T-helper 1 cell treated with Interleukin-12 subunit alpha and Interleukin-12 subunit beta and Interleukin-4 antibody, amounts not matched to agents 30 ng/mL and 1 ng/mL, for 36 hours (primary cell): ENCODE results near the gene KANK3. TPM values are rescaled to one million over a fixed set of nuclear protein-coding genes. Genes with fewer than 3 reads are reported as not detected.

Source experiments
- intact Hi-C: fragments of 100-400 bp; cut with micrococcal nuclease; formaldehyde crosslinking; loops from one replicate; pipeline ENCODE4 v1.15.1; 2024
- total RNA-seq: library from RNA; stranded (reverse); gene quantifications from 2 replicates; pipeline ENCODE4 v1.2.3, GENCODE V29; 2022

KANK3 gene
- total RNA-seq, 1 donor from 2014 or later, result 1.5 TPM

DNA sequence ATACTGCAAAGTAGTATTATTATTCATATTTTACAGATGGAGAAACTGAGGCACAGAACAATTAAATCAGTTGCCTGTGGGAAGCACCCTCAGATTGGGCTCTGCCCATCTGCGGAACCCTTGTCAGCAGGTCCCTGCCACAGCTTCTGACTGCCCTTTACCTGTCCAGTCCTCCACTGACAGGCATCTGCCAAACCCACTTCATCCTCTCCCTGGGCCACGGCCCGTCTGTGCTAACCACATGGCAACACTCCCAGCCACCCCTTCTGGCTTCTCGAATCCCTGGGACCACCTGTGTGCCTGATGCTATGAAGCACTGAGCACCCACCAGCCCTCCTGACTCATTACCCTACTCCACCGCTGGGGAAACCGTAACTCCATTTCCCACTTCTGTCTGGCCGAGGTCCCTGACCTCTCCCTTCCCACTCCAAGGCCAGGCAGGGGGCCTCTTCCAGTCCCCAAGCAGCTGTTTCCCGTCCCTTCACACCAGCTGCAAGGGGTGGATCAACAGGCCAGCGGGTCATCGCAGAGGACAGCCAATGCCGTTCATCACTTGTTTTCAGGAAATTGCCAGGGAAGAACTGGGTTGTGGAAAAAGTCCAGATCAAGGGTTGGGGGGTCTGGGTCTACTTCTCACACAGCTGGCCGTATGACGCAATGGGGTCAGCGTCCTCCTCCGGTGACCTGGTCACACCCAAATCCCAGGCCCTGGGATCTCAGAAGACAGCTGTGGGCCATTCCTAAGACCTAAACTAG lies 2.5 kb downstream of the KANK3 start:
- intact Hi-C loops, result no loop called here

DNA sequence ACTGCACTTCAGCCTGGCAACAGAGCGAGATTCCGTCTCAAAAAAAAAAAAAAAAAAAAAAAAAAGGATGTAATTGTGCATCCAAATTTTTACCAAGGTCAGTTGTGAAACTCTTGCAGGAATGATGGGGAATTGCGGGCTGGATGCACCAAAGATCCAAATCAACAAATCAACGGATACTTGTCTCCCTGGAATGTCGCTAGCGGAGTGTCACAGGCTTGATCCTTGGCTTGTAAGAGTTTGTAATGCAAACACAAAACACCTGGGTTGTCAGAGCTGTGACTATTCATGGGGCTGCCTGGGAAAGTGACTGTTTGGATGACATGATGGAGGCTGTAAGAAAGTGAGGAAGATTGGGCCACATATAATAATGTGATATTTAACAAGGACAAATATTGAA lies 4.2 kb downstream of the KANK3 start:
- intact Hi-C loops, result no loop called here

DNA sequence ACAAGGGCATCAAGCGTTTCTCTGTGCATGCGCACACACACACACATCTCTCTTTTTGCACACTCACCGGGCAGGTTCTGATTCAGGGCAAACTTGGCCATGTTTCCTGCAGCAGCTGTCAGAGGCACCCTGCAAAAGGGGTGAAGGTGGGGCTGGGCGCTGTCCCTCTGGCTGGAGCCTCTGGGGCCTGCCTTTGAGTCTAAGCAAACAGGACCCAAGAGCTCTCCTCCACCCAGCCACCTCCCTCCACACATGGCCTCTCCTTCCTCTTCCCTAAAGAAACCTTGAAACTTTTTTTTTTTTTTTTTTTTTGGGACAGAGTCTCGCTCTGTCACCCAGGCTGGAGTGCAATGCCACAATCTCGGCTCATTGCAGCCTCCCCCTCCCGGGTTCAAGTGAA lies 5.3 kb downstream of the KANK3 start:
- intact Hi-C loops, result no loop called here

DNA sequence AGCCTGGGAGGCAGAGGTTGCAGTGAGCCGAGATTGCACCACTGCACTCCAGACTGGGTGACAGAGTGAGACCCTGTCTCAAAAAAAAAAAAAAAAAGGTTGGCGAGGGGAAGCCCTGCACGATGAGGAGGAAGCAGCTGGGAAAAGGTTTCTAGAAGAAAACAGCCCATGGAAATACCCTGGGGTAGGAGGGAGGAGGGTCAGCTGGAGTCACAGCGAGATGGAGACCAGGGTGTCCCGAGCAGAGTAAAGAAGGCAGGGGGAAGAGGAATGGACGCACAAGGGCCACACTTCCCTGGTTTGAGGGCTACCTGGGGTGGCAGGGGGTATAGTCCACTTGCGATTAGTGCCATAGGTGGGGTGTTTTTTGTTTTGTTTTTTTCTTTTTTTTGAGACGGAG lies 6.4 kb downstream of the KANK3 start:
- intact Hi-C loops, result no loop called here

DNA sequence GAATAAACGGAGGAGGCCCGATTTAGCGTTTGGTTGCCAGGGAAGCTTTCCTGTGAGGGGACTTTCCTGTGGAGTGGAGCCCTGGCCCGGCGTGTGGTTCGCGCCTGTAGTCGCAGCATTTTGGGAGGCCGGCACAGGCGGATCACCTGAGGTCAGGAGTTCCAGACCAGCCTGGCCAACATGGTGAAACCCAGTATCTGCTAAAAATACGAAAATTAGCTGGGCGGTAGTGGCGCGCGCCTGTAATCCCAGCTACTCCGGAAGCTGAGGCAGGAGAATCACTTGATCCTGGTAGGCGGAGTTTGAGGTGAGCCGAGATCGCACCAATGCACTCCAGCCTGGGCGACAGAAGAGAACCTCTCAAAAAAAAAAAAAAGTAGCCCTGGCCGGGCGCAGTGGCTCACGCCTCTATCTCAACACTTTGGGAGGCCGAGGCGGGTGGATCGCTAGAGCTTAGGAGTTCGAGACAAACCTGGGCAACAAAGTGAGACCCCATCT lies 6.9 kb downstream of the KANK3 start:
- intact Hi-C loops, result no loop called here

DNA sequence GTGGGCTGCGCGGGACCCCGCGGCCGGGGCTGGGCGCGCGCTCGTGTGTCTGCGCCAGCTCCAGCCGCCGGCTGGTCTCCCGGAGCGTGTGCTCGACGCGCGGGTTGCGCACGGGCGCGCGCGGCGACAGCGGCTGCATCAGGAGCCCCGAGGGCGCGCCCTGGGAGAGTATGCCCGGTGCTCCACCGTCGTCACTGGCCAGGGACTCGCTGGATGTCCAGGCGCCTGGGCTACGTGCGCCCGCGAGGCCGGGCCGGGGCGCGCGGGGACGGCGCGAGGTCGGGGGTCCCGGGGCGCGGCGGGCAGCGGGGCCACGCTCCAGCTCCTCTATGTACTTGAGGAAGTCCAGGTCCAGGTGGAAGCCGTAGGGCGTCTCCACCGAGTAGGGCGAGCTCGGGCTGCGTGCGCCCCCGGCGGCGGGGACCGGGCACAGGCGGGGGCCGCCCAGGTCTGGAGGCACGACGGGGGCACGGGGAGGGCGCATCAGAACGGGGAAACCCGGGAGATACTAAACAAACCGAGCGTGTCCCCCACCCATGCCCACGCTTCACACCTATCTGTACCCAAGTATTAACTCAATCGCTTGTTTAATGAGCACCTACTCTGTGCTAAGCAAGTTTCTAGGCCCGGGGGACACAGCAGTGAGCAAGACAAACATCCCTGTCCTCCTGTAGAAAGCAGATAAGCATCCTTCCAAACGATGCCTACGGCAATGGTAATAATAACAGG lies 7.6 kb downstream of the KANK3 start:
- intact Hi-C loops, result no loop called here

DNA sequence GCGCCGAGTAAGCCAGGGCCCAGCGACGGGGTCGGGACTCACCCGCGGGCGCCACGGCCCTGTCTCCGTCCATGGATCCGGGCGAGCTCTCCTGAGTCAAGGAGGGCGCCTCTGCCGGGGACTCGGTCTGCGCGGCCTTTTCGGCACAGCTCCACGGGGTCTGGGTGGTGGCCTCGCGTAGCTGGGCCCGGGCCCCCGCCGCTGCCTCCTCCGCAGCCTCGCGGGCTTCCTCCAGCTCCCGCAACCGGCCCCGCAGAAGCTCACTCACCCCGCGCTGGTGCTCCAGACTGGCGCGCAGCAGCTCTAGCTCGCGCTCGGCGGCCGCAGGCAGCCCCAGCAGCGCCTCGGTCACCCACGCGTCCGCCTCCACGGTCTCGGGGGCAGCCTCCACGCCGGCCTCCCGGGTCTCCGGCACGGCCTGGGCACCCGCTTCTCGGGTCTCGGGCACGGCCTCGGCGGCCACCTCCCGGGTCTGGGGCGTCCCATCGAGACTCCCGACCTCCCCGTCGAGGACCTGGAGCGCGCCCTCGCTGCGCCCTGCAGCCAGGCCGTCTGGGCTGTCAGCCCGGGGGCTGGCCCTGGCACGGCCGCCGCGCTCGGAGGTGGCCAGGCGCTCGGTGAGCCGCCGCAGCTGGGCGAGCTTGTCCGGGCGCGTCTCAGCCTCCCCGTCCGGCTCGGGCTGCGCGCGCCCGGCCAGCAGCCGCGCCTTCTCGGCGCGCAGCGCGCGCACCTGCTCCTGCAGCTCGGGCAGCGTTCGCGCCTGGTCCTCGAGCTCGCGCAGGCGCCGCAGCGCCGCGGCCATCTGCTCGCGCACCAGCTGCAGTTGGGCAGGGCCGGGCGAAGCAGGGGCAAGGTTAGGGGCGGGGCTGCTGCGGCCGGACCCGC lies 8.4 kb downstream of the KANK3 start:
- intact Hi-C loops, result no loop called here

DNA sequence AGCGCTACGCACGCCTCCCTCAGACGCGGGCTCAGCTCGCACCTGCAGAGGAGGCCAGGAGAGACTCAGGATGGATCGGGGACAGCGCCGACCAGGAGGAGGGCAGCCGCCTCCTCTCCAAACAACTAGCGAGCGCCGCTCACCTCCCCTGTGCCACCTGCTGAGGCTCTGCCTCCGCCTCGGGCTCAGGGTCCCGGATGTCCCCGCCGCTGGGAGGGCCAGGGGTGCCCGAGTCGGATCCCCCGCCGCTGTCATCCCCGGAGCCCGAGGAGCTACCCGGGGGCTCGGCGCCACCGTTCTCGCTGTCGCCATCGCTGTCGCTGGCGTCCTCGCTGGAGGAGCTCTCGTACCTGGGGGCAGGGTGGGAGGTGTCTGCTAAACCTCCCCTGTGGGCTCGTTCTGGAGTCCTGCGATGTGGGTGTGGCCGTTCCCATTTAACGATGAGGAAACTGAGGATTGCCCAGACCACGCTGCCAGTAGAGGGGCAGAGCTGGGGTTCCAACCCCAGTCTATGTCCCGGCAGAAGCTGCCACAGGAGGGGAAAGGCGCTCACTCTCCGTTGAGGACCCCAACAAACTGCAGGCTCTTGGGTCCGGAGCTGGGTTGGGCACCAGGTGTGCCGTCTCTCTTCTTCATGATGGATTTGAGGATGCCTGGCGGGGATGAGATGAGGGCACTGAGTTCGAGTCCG lies 9.2 kb downstream of the KANK3 start:
- intact Hi-C loops, result no loop called here

DNA sequence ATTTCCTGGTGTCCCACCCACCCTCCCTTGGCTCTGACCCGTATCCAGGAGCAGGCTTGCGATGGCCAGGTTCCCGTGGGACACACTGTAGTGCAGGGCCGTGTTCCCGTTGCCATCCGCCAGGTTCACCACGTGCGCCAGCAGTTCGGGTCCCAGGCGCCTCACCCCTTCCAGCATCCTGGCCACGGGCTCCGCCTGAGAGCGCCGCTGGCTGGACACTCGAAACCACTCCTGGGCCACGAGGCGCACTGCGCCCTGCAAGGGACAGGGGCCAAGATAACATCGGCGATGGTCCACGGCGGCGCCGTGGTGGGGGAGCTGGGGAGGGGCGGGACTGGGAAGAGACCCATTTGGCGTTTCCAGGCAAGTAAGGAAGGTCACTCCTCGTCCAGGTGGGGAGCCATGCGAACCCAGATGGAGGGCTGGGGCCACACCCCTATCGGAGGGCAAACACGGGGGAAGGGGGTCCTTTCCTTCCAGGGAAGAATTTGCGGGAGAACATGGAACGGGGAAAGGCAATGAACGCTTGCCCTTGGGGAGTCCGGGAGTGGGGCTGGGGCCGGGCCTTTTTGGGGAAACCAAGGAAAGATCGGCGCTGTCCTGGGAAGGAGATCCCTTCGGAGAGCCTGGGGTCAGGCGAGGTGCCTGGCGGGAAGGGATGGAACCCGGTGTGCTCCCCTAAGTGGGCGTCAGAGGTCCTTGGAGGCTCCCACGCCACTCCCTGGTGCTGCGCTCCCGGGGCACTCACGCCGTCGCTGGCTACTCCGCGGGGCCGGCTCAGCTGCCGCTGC lies 9.9 kb downstream of the KANK3 start:
- intact Hi-C loops, result no loop called here

DNA sequence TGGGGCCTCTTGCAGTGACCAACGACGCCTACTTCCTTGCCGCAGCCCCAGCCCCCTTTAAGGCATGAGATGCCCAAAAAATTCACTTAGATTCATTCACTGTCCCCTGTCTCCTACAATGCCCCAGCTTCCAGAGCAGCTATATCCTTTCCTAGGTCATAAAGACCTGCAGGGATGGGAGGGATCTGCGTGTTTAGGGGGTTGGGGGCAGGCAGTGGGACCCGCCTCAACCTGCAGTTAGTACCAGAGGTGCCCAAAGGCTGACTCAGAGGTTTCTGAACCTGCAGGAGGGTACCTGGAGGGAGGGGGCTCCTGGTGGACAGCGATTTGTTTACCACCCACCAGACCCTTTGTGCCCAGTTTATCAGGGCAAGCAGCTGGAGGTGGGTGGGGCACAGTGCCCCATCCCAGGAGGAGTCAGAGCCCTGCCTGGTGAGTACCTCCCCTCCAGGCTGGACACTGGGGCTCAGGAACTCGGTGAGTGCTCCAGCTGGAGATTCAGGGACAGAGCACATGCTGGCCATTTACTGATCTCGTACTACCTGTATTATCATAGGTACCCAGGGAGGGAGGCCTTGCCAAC lies 11.7 kb downstream of the KANK3 start:
- intact Hi-C loops, result no loop called here

DNA sequence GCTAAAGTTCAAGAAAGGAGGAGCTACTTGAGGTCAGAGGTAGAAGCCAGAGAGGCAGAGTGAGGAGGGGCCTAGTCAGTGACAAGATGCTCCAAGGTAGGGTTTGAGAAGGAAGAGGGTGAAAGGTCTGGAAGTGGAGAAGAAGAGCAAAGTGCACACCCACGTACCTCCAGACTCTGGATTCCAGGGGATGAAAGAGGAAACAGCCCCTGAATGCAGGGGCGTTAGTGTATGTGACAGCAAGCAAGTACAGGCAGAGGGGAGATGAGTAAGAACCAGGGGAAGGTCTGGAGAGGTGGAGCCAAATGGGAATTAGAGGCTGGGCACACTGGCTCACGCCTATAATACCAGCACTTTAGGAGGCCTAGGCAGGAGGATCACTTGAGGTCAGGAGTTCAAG lies 13.1 kb downstream of the KANK3 start:
- intact Hi-C loops, result loop anchor here (10.0 kb wide), 1 partner anchor 405 kb away; the partner anchor contains the start of genes CTXN1 and SNAPC2

DNA sequence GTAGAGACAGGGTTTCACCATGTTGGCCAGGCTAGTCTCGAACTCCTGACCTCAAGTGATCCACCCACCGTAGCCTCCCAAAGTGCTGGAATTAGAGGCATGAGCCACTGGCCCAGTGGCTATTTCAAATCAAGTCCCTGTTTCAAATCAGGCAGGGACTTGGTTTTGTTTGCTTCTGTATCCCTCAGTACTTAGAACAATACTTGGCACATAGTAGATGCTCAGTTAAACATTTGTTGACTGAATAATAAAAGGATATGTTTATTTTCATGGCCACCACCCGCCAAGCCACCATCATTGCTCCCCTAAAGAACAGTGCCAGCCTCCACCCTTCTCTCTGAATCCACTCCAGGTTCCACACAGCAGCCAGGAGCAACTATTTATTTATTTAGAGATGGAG lies 17.6 kb downstream of the KANK3 start:
- intact Hi-C loops, result loop anchor here (10.0 kb wide), 1 partner anchor 401 kb away; the partner anchor contains the start of genes CTXN1 and SNAPC2

DNA sequence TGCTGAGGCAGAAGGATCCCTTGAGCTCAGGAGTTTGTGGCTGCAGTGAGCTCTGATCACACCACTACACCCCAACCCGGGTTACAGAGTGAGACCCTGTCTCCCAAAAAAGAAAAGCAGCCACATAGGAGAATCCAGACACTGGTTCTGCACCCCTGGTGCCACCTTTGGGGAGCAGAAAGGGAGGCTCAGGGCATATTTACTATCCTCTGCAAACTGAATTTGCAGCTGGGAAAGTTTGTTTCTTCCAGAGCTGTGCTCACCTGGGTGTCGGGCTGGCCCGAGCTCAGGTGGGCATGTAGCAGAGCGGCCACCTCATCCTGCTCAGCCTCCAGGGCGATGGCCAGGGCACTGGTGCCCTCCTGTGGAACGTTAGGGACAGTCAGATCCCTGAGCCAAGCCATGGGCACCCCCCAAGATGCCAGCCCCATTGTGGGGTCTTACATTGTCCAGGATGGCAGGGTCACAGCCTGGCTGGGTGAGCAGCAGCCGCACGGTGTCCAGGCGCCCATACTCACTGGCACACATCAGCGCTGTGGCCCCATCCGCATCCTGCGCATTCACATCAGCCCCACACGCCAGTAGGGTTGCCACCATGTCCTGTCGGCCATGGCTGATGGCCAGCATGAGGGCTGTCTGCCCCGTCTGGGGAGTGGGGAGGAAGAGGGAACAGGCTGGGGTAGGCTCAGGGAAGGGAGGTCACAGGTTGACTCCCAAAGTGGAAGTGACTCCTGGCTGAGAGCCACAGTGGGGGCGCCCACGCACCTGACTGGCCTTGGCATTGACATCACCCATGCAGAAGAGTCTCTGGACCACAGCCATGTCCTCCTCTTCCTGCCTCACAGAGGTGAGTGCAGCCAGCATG lies 18.6 kb downstream of the KANK3 start:
- intact Hi-C loops, result loop anchor here (5.0 to 10.0 kb wide), 2 partner anchors 57 to 400 kb away; partner anchors contain the start of genes CTXN1 and SNAPC2

DNA sequence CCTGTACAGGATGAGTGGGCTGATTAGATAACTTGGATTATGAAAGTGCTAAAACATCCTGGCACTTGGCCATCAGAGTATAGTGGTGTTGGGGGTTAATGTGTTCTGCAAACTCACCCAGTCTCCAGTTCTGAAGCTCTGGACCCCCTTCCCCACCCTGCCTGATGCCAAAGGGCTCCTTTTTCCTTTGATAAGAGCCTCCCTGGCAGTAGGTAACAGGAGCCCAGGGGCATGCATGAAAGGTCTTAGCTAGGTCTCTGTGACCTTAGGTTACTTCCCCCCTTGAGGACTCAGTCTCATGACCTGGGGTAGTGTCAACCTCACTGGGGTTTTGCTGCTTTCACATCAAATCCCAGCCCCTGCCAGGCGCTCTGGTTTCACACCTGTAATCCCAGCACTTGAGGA lies 19.3 kb downstream of the KANK3 start:
- intact Hi-C loops, result loop anchor here (5.0 to 10.0 kb wide), 2 partner anchors 56 to 399 kb away; partner anchors contain the start of genes CTXN1 and SNAPC2

DNA sequence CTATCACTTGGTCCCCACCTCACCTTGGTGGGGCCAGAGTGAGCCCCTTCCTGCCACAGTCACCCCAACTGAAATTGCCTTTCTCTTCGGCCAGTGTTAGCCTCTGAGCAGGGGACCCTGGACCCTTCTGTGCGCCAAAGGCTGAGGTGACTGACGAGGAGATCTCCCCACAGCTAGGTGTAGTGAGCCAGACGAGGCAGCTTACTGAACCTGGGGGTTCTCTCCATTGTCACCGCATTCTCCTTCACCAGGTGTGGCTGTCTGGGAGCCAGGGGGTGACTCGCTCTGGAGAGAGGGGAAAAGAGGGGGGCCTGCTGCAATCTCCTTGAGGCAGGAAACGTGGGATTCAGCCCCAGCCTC lies 20.4 kb downstream of the KANK3 start:
- intact Hi-C loops, result loop anchor here (5.0 to 10.0 kb wide), 2 partner anchors 55 to 398 kb away; partner anchors contain the start of genes CTXN1 and SNAPC2

DNA sequence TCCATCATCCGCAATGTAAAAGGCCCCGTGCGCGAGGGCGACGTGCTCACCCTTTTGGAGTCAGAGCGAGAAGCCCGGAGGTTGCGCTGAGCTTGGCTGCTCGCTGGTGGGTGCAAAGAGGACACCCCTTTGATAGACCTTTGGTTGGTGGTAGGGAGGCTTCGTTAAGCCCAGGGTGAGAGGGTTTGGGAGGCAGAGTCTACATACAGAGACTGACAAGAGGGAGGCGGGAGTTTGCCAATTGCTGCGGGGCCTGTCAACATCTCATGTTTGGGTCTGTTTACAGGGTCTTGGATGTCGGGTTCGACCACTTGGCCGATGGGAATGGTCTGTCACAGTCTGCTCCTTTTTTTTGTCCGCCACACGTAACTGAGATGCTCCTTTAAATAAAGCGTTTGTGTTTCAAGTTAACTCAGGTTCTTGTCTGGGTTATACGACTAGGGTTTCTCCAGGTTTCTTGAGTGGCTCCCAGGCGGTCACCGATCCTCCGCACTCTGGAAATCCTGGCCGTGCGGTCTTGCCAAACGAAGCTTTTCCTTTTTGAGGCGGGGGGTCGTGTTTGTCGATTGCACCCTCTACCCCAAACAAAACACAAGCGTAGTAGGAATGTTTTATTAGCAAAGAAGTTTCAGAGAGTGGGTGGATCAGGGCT lies 20.9 kb downstream of the KANK3 start:
- intact Hi-C loops, result loop anchor here (1.0 to 10.0 kb wide), 7 partner anchors 14 to 397 kb away; partner anchors contain the start of genes CD320, CTXN1, HNRNPM and MARCHF2

DNA sequence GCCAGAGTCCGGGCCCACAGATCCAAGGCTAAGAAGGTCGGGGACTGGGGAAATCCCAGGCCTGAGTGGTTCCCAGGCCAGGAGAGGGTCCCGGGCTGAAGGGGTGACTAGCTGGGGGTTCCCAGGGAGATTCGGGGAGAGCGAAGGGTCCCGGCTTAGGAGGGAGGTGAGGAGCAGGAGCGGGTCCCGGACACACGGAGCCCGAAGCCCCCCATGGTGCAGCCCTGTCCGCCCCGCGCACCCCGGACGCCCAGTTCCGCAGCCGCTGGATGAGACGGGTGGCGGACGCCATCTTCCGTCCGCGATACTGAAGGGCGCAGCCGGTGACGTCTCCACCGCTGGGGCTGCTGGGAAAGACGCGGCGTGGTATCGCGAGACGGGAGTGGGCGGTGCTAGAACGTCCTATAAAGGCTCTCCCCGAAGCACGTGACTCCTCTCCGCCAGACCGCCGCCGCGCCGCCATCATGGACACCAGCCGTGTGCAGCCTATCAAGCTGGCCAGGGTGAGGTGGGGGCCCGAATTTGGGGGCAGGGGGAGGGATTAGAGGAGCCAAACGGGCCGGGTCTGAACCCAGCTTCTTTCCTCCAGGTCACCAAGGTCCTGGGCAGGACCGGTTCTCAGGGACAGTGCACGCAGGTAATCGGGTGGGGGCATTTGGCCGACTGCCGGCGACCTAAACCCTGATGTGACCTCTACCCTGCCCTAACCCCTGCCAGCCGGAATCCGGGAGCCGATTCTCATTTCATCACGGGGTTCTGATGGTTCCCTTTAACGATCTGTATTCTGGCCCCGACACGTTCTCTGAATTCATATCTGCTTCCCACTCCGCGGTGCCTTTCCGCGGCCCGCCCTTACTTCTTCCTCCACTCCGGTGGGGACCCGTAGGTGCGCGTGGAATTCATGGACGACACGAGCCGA lies 21.7 kb downstream of the KANK3 start, which contains the start of the genes NDUFA7 and RPS28:
Gene NDUFA7 (minus strand): TSS at position 309 of the 919 bp plus-strand sequence. CDS start 17 bp downstream, at position 292.
Gene RPS28 (plus strand): TSS at position 430 of the 919 bp plus-strand sequence. CDS start 35 bp downstream, at position 465.
- intact Hi-C loops, result loop anchor here (1.0 to 10.0 kb wide), 7 partner anchors 13 to 397 kb away; partner anchors contain the start of genes CD320, CTXN1, HNRNPM and MARCHF2
